GM12873 (cell line): ENCODE data around the gene ARHGAP24.

Source experiments
- CTCF ChIP-seq: IDR thresholded peaks from 2 replicates; pipeline ENCODE4 v1.5.1; 2012; ENCODE audit warnings: low read depth, mild to moderate bottlenecking, moderate library complexity, low read length, control low read depth; ENCODE audit not compliant: insufficient read depth; ENCODE audit errors: missing control alignments

Gene ARHGAP24

GRCh38 chr4:85760511-85760910 is 285.6 kb downstream of the ARHGAP24 start:
- TF ChIP-seq CTCF, result no peak

GRCh38 chr4:85761803-85762528 is 287.0 kb downstream of the ARHGAP24 start:
- TF ChIP-seq CTCF, result no peak

GRCh38 chr4:85762529-85762871 is 287.6 kb downstream of the ARHGAP24 start:
- no peak for TF ChIP-seq CTCF

GRCh38 chr4:85763202-85763601 is 288.3 kb downstream of the ARHGAP24 start:
- TF ChIP-seq CTCF, result no peak

- TF ChIP-seq CTCF, result no peak
Observed at GRCh38 chr4:85767649-85768048, 292.7 kb downstream of the ARHGAP24 start.

- TF ChIP-seq CTCF, result no peak
Observed at GRCh38 chr4:85769009-85769408, 294.1 kb downstream of the ARHGAP24 start.

- no peak for TF ChIP-seq CTCF
Observed at GRCh38 chr4:85772470-85772869, 297.5 kb downstream of the ARHGAP24 start.

GRCh38 chr4:85773372-85773771 is 298.4 kb downstream of the ARHGAP24 start:
- no peak for TF ChIP-seq CTCF
